ENCODE measurements around the gene ACBD4. TPM values are rescaled to one million over a fixed set of nuclear protein-coding genes. Genes with fewer than 3 reads are reported as not detected.

ACBD4 gene, protein sequence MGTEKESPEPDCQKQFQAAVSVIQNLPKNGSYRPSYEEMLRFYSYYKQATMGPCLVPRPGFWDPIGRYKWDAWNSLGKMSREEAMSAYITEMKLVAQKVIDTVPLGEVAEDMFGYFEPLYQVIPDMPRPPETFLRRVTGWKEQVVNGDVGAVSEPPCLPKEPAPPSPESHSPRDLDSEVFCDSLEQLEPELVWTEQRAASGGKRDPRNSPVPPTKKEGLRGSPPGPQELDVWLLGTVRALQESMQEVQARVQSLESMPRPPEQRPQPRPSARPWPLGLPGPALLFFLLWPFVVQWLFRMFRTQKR
- total RNA-seq (2021) (1.4 and 4.2 TPM in 2 replicates), Bru-seq, nascent RNA (percentile 30 among the genes with signal in this experiment), BruChase-seq, experiment 1, labeled RNA remaining after a 2-hour chase (percentile 33 among the genes with signal in this experiment), BruChase-seq, experiment 2, labeled RNA remaining after a 6-hour chase (percentile 25 among the genes with signal in this experiment)
- long read RNA-seq, partial matches to known transcripts = 0 of 3 reads
- long read RNA-seq, other reads (novel, unspliced or antisense) = 3 of 3 reads

DNA sequence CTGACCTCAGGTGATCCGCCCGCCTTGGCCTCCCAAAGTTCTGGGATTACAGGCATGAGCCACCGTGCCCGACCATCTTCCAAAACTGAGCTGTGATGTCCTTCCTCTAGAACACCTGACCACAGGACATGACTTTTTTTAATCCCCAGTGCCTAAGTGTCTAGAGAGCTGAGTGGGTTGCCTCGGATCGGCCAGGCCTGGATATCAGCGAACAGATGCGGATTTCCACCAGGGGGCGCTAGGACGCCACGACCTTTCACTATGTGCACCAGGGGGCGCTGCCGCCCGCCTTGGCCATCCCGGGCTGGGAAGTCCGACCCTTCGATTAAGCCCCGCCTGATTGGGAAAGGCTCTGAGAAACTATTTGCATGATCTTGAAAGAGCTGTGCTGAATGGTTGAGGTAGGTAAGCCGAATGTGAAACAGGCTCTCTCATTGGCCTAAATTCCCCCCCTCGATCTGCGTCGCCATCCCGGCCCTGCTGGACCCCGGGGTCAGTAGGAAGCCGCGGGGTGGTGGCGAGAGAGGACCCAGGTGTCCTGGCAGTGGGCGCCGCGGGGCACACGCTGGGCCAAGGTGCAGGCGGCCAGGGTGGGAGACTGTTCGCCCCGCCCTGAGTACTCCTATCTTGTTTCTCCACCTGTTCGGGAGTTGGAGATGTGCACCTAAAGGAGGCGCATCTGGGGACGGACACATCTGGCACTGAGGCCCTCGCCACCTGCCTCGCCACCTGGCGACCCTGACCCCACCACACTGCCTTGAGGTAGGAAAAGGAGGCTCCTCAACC is at the start of gene ACBD4:
Gene ACBD4, plus strand, starts transcription at position 496 of the 786 bp plus-strand sequence. CDS start 458 bp downstream, outside the sequence.
- peak within 1 kb of the TSS; percentile 42 for H3K27ac ChIP-seq (ENCODE audit: low read depth, low read length, poor library complexity, severe bottlenecking)
- POLR2A ChIA-PET (ENCODE audit: low non-redundant PET) = no interaction called here
- peak within 1 kb of the TSS; percentile 54 for H3K4me3 ChIP-seq (ENCODE audit: low read depth, low read length, poor library complexity, severe bottlenecking)
- H3K36me3 ChIP-seq (ENCODE audit: insufficient read depth, low read length, poor library complexity, severe bottlenecking) = no peaks in the 10 kb centered on the region
- no peaks in the 10 kb centered on the region for H3K9me3 ChIP-seq (ENCODE audit: low read depth, low read length, poor library complexity, severe bottlenecking)
- CTCF ChIA-PET = interaction anchor here (0.5 to 1.7 kb wide), 19 partner anchors 9 to 360 kb away, joined by 3 to 45 read pairs (median 6); partner anchors contain the start of genes HEXIM1, HEXIM2 and NMT1
- H3K27me3 ChIP-seq (replicated peaks; ENCODE audit: insufficient read depth, low read depth, low read length, poor library complexity) = no peaks in the 10 kb centered on the region
- H3K4me1 ChIP-seq (ENCODE audit: insufficient read depth, low read length, poor library complexity, severe bottlenecking) = no peaks in the 10 kb centered on the region
- DNase-seq (ENCODE audit: low spot score) = peak; percentile 94
- BruUV-seq (replicated peaks) = no TSS peak
- intact Hi-C loops (cut with micrococcal nuclease; ENCODE audit: unreplicated experiment) = loop anchor here (1.0 to 10.0 kb wide), 2 partner anchors 62 to 249 kb away; no protein-coding TSS in a partner anchor
- TF ChIP-seq EZH2 (IDR thresholded peaks at IDR 0.05; ENCODE audit: borderline replicate concordance, low read depth, low read length, poor library complexity, severe bottlenecking) = no peak
- TF ChIP-seq, protein P1, sequence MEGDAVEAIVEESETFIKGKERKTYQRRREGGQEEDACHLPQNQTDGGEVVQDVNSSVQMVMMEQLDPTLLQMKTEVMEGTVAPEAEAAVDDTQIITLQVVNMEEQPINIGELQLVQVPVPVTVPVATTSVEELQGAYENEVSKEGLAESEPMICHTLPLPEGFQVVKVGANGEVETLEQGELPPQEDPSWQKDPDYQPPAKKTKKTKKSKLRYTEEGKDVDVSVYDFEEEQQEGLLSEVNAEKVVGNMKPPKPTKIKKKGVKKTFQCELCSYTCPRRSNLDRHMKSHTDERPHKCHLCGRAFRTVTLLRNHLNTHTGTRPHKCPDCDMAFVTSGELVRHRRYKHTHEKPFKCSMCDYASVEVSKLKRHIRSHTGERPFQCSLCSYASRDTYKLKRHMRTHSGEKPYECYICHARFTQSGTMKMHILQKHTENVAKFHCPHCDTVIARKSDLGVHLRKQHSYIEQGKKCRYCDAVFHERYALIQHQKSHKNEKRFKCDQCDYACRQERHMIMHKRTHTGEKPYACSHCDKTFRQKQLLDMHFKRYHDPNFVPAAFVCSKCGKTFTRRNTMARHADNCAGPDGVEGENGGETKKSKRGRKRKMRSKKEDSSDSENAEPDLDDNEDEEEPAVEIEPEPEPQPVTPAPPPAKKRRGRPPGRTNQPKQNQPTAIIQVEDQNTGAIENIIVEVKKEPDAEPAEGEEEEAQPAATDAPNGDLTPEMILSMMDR (conservative IDR thresholded peaks at IDR 0.05; ENCODE audit: low read depth, low read length) = peak; percentile 99

DNA sequence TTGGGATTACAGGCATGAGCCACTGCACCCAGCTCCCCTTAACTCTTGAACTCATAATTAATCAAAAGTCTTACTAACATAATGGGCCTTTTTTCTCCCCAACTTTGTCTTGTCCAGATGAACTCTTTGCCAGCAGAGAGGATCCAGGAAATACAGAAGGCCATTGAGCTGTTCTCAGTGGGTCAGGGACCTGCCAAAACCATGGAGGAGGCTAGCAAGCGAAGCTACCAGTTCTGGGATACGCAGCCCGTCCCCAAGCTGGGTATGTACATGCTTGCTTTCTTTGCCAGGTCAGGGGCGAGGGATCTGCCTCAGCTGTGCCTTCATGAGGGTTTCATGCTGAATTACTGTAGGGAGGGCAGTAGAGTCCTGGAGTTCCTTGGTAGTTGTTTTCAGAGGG is 49.1 kb upstream of the ACBD4 start:
- intact Hi-C loops (cut with micrococcal nuclease; ENCODE audit: unreplicated experiment) = no loop called here
- ChIA-PET POLR2A (ENCODE audit: low non-redundant PET) (no interaction called here), CTCF (no interaction called here)
- no peaks in the 10 kb centered on the region for H3K27me3 ChIP-seq (replicated peaks; ENCODE audit: insufficient read depth, low read depth, low read length, poor library complexity)
- no peak for DNase-seq (ENCODE audit: low spot score)
- TF ChIP-seq, protein P1 (conservative IDR thresholded peaks at IDR 0.05; ENCODE audit: low read depth, low read length) = no peak
- no peak for TF ChIP-seq EZH2 (IDR thresholded peaks at IDR 0.05; ENCODE audit: borderline replicate concordance, low read depth, low read length, poor library complexity, severe bottlenecking)
- no peaks in the 10 kb centered on the region for H3K4me1 ChIP-seq (ENCODE audit: insufficient read depth, low read length, poor library complexity, severe bottlenecking)
- BruUV-seq (replicated peaks) = no TSS peak
- H3K9me3 ChIP-seq (ENCODE audit: low read depth, low read length, poor library complexity, severe bottlenecking) = no peaks in the 10 kb centered on the region
- H3K4me3 ChIP-seq (ENCODE audit: low read depth, low read length, poor library complexity, severe bottlenecking) = no peak overlapping the region
- peaks cover 39% of the 10 kb centered on the region for H3K36me3 ChIP-seq (ENCODE audit: insufficient read depth, low read length, poor library complexity, severe bottlenecking)
- no peak overlapping the region for H3K27ac ChIP-seq (ENCODE audit: low read depth, low read length, poor library complexity, severe bottlenecking)

DNA sequence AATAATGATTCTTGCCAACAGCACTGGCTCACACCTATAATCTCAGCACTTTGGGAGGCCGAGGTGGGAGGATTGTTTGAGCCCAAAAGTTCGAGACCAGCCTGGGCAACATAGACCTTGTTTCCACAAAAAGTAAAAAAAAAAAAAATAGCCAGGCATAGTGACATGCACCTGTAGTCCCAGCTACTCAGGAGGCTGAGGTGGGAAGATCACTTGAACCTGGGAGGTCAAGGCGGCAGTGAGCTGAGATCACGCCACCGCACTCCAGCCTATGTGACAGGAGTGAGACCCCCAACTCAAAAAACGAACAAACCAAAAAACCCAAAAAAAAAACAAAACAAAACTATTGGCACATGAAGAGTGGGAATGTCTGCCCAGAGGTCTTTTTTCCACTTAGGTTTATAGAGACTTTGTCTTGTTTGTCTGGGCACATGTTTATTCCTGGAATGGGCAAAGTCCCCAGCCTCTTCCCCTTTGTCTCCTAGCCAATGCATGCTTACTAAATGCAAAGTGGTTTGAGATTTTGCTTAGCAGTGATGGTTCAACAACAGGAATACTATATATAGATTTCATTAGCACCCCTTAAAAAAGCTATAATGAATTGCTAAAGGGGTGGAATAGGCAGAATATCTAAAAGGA is 48.5 kb upstream of the ACBD4 start:
- intact Hi-C loops (cut with micrococcal nuclease; ENCODE audit: unreplicated experiment) = no loop called here

More for the DNA sequence above, 48.5 kb upstream of the ACBD4 start:
- no peak overlapping the region for H3K27ac ChIP-seq (ENCODE audit: low read depth, low read length, poor library complexity, severe bottlenecking)
- no peaks in the 10 kb centered on the region for H3K27me3 ChIP-seq (replicated peaks; ENCODE audit: insufficient read depth, low read depth, low read length, poor library complexity)
- BruUV-seq (replicated peaks) = no TSS peak
- POLR2A ChIA-PET (ENCODE audit: low non-redundant PET) = no interaction called here
- no peak for TF ChIP-seq EZH2 (IDR thresholded peaks at IDR 0.05; ENCODE audit: borderline replicate concordance, low read depth, low read length, poor library complexity, severe bottlenecking)
- TF ChIP-seq, protein P1 (conservative IDR thresholded peaks at IDR 0.05; ENCODE audit: low read depth, low read length) = no peak
- no peaks in the 10 kb centered on the region for H3K9me3 ChIP-seq (ENCODE audit: low read depth, low read length, poor library complexity, severe bottlenecking)
- no peaks in the 10 kb centered on the region for H3K4me1 ChIP-seq (ENCODE audit: insufficient read depth, low read length, poor library complexity, severe bottlenecking)
- H3K36me3 ChIP-seq (ENCODE audit: insufficient read depth, low read length, poor library complexity, severe bottlenecking) = peaks cover 39% of the 10 kb centered on the region
- DNase-seq (ENCODE audit: low spot score) = no peak
- no peak overlapping the region for H3K4me3 ChIP-seq (ENCODE audit: low read depth, low read length, poor library complexity, severe bottlenecking)
- CTCF ChIA-PET = no interaction called here
